Gastrocnemius medialis (tissue), 4 donors: Measurements from ENCODE around the gene ZFHX2. TPM values are rescaled to one million over a fixed set of nuclear protein-coding genes. Genes with fewer than 3 reads are reported as not detected.

Source experiments
- ATAC-seq, 2 donors: fragments of 150-250 bp; one replicate each; pipeline ENCODE4 v1.9.1; 2016
- DNase-seq, 2 donors: peaks; one replicate each; pipeline ENCODE4 v3.0.0-alpha.2; 2019
- H3K27ac ChIP-seq, 4 donors: fragments of 200-600 bp; sonication (generic); 1 replicate in 1 of 4; 2 replicates in 3 of 4; pipeline ENCODE4 v1.5.1; 2016 to 2018; ENCODE audit warnings: mild to moderate bottlenecking in 2 of 4, moderate library complexity in 1 of 4
- H3K27me3 ChIP-seq, 3 donors: fragments of 200-600 bp; sonication (generic) in 2 of 3; 1 replicate in 1 of 3; 2 replicates in 2 of 3; pipeline versions ENCODE4 v1.5.1 to v1.6.0; 2016 to 2019; ENCODE audit warnings: mild to moderate bottlenecking in 1 of 3, moderate library complexity in 1 of 3
- H3K36me3 ChIP-seq, 2 donors: fragments of 200-600 bp; sonication (generic) in 1 of 2; one replicate each; pipeline ENCODE4 v1.5.1; 2017 to 2018
- H3K4me1 ChIP-seq, 2 donors: fragments of 200-600 bp; sonication (generic) in 1 of 2; one replicate each; pipeline ENCODE4 v1.5.1; 2016 to 2017; ENCODE audit warnings: mild to moderate bottlenecking in 2 of 2
- H3K4me3 ChIP-seq, 4 donors: fragments of 200-600 bp; sonication (generic) in 3 of 4; 1 replicate in 1 of 4; 2 replicates in 3 of 4; pipeline ENCODE4 v1.5.1; 2016 to 2019; ENCODE audit warnings: mild to moderate bottlenecking in 2 of 4
- H3K9me3 ChIP-seq, 3 donors: fragments of 200-600 bp; sonication (generic) in 2 of 3; 1 replicate in 1 of 3; 2 replicates in 2 of 3; pipeline ENCODE4 v1.5.1; 2016 to 2019
- CTCF ChIP-seq, 5 experiments: fragments of 450-650 bp in 3 of 5; fragments of 200-600 bp in 2 of 5; sonication (generic) in 2 of 5; IDR thresholded peaks in 4 of 5; conservative IDR thresholded peaks in 1 of 5; 1 replicate in 4 of 5; 2 replicates in 1 of 5; pipeline ENCODE4 v1.5.1; 2016 to 2019; ENCODE audit warnings: antibody characterized with exemption in 5 of 5, mild to moderate bottlenecking in 3 of 5, moderate library complexity in 3 of 5
- POLR2A ChIP-seq, 2 donors: fragments of 450-650 bp; IDR thresholded peaks; one replicate each; pipeline ENCODE4 v1.6.1; 2017; ENCODE audit warnings: antibody characterized with exemption in 2 of 2, mild to moderate bottlenecking in 2 of 2, moderate library complexity in 2 of 2
- in situ Hi-C, 4 donors: fragments of 200-750 bp; cut with MboI; loops; one replicate each; pipeline versions ENCODE4 v1.15.0 to v1.8.0; 2017; ENCODE audit warnings: low sequenced_read_pairs in 4 of 4
- intact Hi-C: fragments of 100-400 bp; cut with DNase I; formaldehyde crosslinking; loops from one replicate; pipeline ENCODE4 v1.15.1; 2023; ENCODE audit warnings: low total_unique reads
- total RNA-seq, 4 donors: library from RNA; depleted of rRNA; stranded (reverse); fragments of >200 nt; gene quantifications; one replicate each; pipeline versions ENCODE4 v1.1.0 to v1.2.3, GENCODE V29; 2016

ZFHX2 gene
- total RNA-seq, 4 donors from 2014 or later: 0.23 to 0.44 (median 0.41) TPM; not detected in 1

GRCh38 chr14:23513005-23513817 is 38.4 kb downstream of the ZFHX2 start:
- peaks cover 0 to under 1% of the 10 kb centered on the region in 2 donors for H3K4me1 ChIP-seq
- no peak for TF ChIP-seq CTCF (IDR thresholded peaks at IDR 0.05 in 4 of 5, conservative IDR thresholded peaks at IDR 0.05 in 1 of 5)
- TF ChIP-seq POLR2A (IDR thresholded peaks at IDR 0.05): no peak
- H3K27me3 ChIP-seq: peaks cover 0 to 7% (median 0%) of the 10 kb centered on the region in 3 donors
- H3K27ac ChIP-seq: no peak overlapping the region
- in situ Hi-C loops (no loop called here), intact Hi-C loops (no loop called here)
- H3K9me3 ChIP-seq: no peaks in the 10 kb centered on the region
- ATAC-seq: no peak
- no peak for DNase-seq
- H3K4me3 ChIP-seq: no peak overlapping the region
- H3K36me3 ChIP-seq: no peaks in the 10 kb centered on the region

- Histone ChIP-seq H3K27ac (no peak overlapping the region), H3K4me1 (no peaks in the 10 kb centered on the region), H3K4me3 (no peak overlapping the region), H3K9me3 (no peaks in the 10 kb centered on the region), H3K27me3 (peaks cover 0 to 7% (median 0%) of the 10 kb centered on the region in 3 donors), H3K36me3 (no peaks in the 10 kb centered on the region)
- DNase-seq (no peak), ATAC-seq (no peak)
- no peak for TF ChIP-seq CTCF (IDR thresholded peaks at IDR 0.05 in 4 of 5, conservative IDR thresholded peaks at IDR 0.05 in 1 of 5)
- TF ChIP-seq POLR2A (IDR thresholded peaks at IDR 0.05): no peak
- intact Hi-C loops (no loop called here), in situ Hi-C loops (no loop called here)
These were observed 39.4 kb downstream of the ZFHX2 start for GRCh38 chr14:23512156-23512555.

- in situ Hi-C loops (loop anchor here in 1 of 4 donors (10.0 kb wide), 1 partner anchor 51 kb away; no protein-coding TSS in a partner anchor), intact Hi-C loops (no loop called here)
- DNase-seq (no peak), ATAC-seq (no peak)
- H3K9me3 ChIP-seq: no peaks in the 10 kb centered on the region
- TF ChIP-seq CTCF (IDR thresholded peaks at IDR 0.05 in 4 of 5, conservative IDR thresholded peaks at IDR 0.05 in 1 of 5) (no peak), POLR2A (IDR thresholded peaks at IDR 0.05) (no peak)
- H3K4me1 ChIP-seq: no peaks in the 10 kb centered on the region
- no peaks in the 10 kb centered on the region for H3K36me3 ChIP-seq
- H3K4me3 ChIP-seq: no peak overlapping the region
- H3K27me3 ChIP-seq: no peaks in the 10 kb centered on the region
- H3K27ac ChIP-seq: no peak overlapping the region
These were observed 57.3 kb downstream of the ZFHX2 start for GRCh38 chr14:23494223-23494622.

GRCh38 chr14:23492618-23493272 is 58.8 kb downstream of the ZFHX2 start:
- ATAC-seq (no peak), DNase-seq (no peak)
- TF ChIP-seq POLR2A (IDR thresholded peaks at IDR 0.05): no peak
- TF ChIP-seq CTCF (IDR thresholded peaks at IDR 0.05 in 4 of 5, conservative IDR thresholded peaks at IDR 0.05 in 1 of 5): no peak
- H3K27ac ChIP-seq: no peak overlapping the region
- no peaks in the 10 kb centered on the region for H3K9me3 ChIP-seq
- no peak overlapping the region for H3K4me3 ChIP-seq
- H3K36me3 ChIP-seq: no peaks in the 10 kb centered on the region
- H3K4me1 ChIP-seq: no peaks in the 10 kb centered on the region
- intact Hi-C loops (no loop called here), in situ Hi-C loops (loop anchor here in 1 of 4 donors (10.0 kb wide), 1 partner anchor 52 kb away; no protein-coding TSS in a partner anchor)
- H3K27me3 ChIP-seq: no peaks in the 10 kb centered on the region
